ENCODE measurements around the gene LGALS4.

Gene LGALS4

GRCh38 chr19:38781058-38781457 lies 31.7 kb downstream of the LGALS4 start:
- Histone ChIP-seq H3K9ac (no peak overlapping the region), H3K4me1 (no peaks in the 10 kb centered on the region), H3K4me3 (ENCODE audit: low read depth, low read length) (no peak overlapping the region), H3K27me3 (ENCODE audit: control insufficient read depth, insufficient read depth, low read length) (no peaks in the 10 kb centered on the region), H2AFZ (no peak overlapping the region), H3K36me3 (ENCODE audit: control insufficient read depth, insufficient read depth, low read length) (no peaks in the 10 kb centered on the region), H3K4me2 (ENCODE audit: low read length) (no peak overlapping the region), H3K27ac (no peak overlapping the region), H3K79me2 (no peaks in the 10 kb centered on the region), H3K9me3 (ENCODE audit: control insufficient read depth, low read length) (no peaks in the 10 kb centered on the region)
- TF ChIP-seq CTCF (IDR thresholded peaks at IDR 0.05): no peak

- Histone ChIP-seq H3K27ac (no peak overlapping the region), H3K27me3 (ENCODE audit: control insufficient read depth, insufficient read depth, low read length) (no peaks in the 10 kb centered on the region), H3K9ac (no peak overlapping the region), H3K79me2 (no peaks in the 10 kb centered on the region), H2AFZ (no peak overlapping the region), H3K4me3 (ENCODE audit: low read depth, low read length) (no peak overlapping the region), H3K4me1 (no peaks in the 10 kb centered on the region), H3K9me3 (ENCODE audit: control insufficient read depth, low read length) (no peaks in the 10 kb centered on the region), H3K4me2 (ENCODE audit: low read length) (no peak overlapping the region), H3K36me3 (ENCODE audit: control insufficient read depth, insufficient read depth, low read length) (no peaks in the 10 kb centered on the region)
- TF ChIP-seq CTCF (IDR thresholded peaks at IDR 0.05): no peak
Observed at GRCh38 chr19:38780443-38780842, 32.3 kb downstream of the LGALS4 start.

GRCh38 chr19:38778733-38779132 lies 34.0 kb downstream of the LGALS4 start:
- H3K4me1 ChIP-seq: no peaks in the 10 kb centered on the region
- H3K4me2 ChIP-seq (ENCODE audit: low read length): no peak overlapping the region
- no peak overlapping the region for H3K9ac ChIP-seq
- H3K79me2 ChIP-seq: no peaks in the 10 kb centered on the region
- H3K36me3 ChIP-seq (ENCODE audit: control insufficient read depth, insufficient read depth, low read length): no peaks in the 10 kb centered on the region
- no peaks in the 10 kb centered on the region for H3K9me3 ChIP-seq (ENCODE audit: control insufficient read depth, low read length)
- no peaks in the 10 kb centered on the region for H3K27me3 ChIP-seq (ENCODE audit: control insufficient read depth, insufficient read depth, low read length)
- no peak overlapping the region for H2AFZ ChIP-seq
- no peak overlapping the region for H3K4me3 ChIP-seq (ENCODE audit: low read depth, low read length)
- no peak overlapping the region for H3K27ac ChIP-seq
- TF ChIP-seq CTCF (IDR thresholded peaks at IDR 0.05): no peak

- no peaks in the 10 kb centered on the region for H3K4me1 ChIP-seq
- H3K79me2 ChIP-seq: no peaks in the 10 kb centered on the region
- no peak overlapping the region for H3K4me3 ChIP-seq (ENCODE audit: low read depth, low read length)
- H2AFZ ChIP-seq: no peak overlapping the region
- no peak for TF ChIP-seq CTCF (IDR thresholded peaks at IDR 0.05)
- no peak overlapping the region for H3K4me2 ChIP-seq (ENCODE audit: low read length)
- no peak overlapping the region for H3K9ac ChIP-seq
- H3K9me3 ChIP-seq (ENCODE audit: control insufficient read depth, low read length): no peaks in the 10 kb centered on the region
- no peaks in the 10 kb centered on the region for H3K27me3 ChIP-seq (ENCODE audit: control insufficient read depth, insufficient read depth, low read length)
- H3K36me3 ChIP-seq (ENCODE audit: control insufficient read depth, insufficient read depth, low read length): no peaks in the 10 kb centered on the region
- H3K27ac ChIP-seq: no peak overlapping the region
Observed at GRCh38 chr19:38774181-38774950, 38.4 kb downstream of the LGALS4 start.
